ENCODE measurements around the gene DHCR7. TPM values are rescaled to one million over a fixed set of nuclear protein-coding genes. Genes with fewer than 3 reads are reported as not detected.
A peak's percentile ranks its signal among the peaks of the same experiment; 100 is the strongest.

Gene DHCR7
- total and polyA plus RNA-seq, 2 donors (not counting 1 experiment from before 2014, with no cell fraction given): 6.9 to 15.3 TPM

- ChIA-PET CTCF (no interaction called here), POLR2A (no interaction called here)
- Histone ChIP-seq H3K4me3 (ENCODE audit: control extremely low read depth in 1 of 5, extremely low read depth in 1 of 5, insufficient read depth in 1 of 5, low read depth in 2 of 5, low read length in 4 of 5) (no peak overlapping the region), H3K79me2 (ENCODE audit: control insufficient read depth, insufficient read depth, low read length) (peaks cover 5% of the 10 kb centered on the region), H3K4me1 (ENCODE audit: control insufficient read depth in 2 of 2, insufficient read depth in 2 of 2, low read length in 2 of 2) (peaks cover 10 to 20% of the 10 kb centered on the region in 2 donors), H3K9me3 (ENCODE audit: control extremely low read depth in 1 of 3, control insufficient read depth in 2 of 3, insufficient read depth in 1 of 3, low read length in 2 of 3) (peaks cover 0 to 5% (median 2%) of the 10 kb centered on the region in 3 donors), H3K9ac (ENCODE audit: low read length) (no peak overlapping the region), H3K27ac (ENCODE audit: low read length in 2 of 2) (no peak overlapping the region), H2AFZ (ENCODE audit: insufficient read depth, low read depth, low read length, poor library complexity, severe bottlenecking) (no peak overlapping the region), H3K36me3 (replicated peaks in 1 of 2; ENCODE audit: control extremely low read depth in 1 of 2, control insufficient read depth in 1 of 2, extremely low read depth in 1 of 2, insufficient read depth in 2 of 2, low read length in 1 of 2) (peaks cover 0 to 20% of the 10 kb centered on the region in 2 experiments), H3K27me3 (replicated peaks in 1 of 4; ENCODE audit: control extremely low read depth in 1 of 4, control insufficient read depth in 3 of 4, insufficient read depth in 4 of 4, low read length in 3 of 4) (no peaks in the 10 kb centered on the region), H3K4me2 (replicated peaks; ENCODE audit: low read depth, low read length, poor library complexity, severe bottlenecking) (no peak overlapping the region), H4K20me1 (ENCODE audit: control insufficient read depth, insufficient read depth, low read length, poor library complexity, severe bottlenecking) (no peaks in the 10 kb centered on the region)
- TF ChIP-seq CTCF (IDR thresholded peaks at IDR 0.05): no peak
- ATAC-seq (ENCODE audit: low read depth) (no peak), DNase-seq (no peak)
- no peaks in the 10 kb centered on the region for H3K27me3 Mint-ChIP-seq
- no CpG with 5 or more reads among the region's 1 CpG for WGBS (ENCODE audit: insufficient coverage)
- no peak overlapping the region for H3K27ac Mint-ChIP-seq
- H3K4me3 Mint-ChIP-seq: peak overlapping the region; percentile 49
- no peaks in the 10 kb centered on the region for H3K9me3 Mint-ChIP-seq (ENCODE audit: insufficient read depth)
- H3K4me1 Mint-ChIP-seq: peaks cover 26% of the 10 kb centered on the region
- intact Hi-C loops (cut with micrococcal nuclease): no loop called here
These were observed 2.0 kb downstream of the DHCR7 start for GRCh38 chr11:71446150-71446549.

GRCh38 chr11:71444811-71445210, 3.4 kb downstream of the DHCR7 start:
- Histone ChIP-seq H3K27ac (ENCODE audit: low read length in 2 of 2) (no peak overlapping the region), H3K9me3 (ENCODE audit: control extremely low read depth in 1 of 3, control insufficient read depth in 2 of 3, insufficient read depth in 1 of 3, low read length in 2 of 3) (peaks cover 0 to 5% (median 2%) of the 10 kb centered on the region in 3 donors), H3K36me3 (replicated peaks in 1 of 2; ENCODE audit: control extremely low read depth in 1 of 2, control insufficient read depth in 1 of 2, extremely low read depth in 1 of 2, insufficient read depth in 2 of 2, low read length in 1 of 2) (peaks cover 0 to 21% of the 10 kb centered on the region in 2 experiments), H3K27me3 (replicated peaks in 1 of 4; ENCODE audit: control extremely low read depth in 1 of 4, control insufficient read depth in 3 of 4, insufficient read depth in 4 of 4, low read length in 3 of 4) (no peaks in the 10 kb centered on the region), H4K20me1 (ENCODE audit: control insufficient read depth, insufficient read depth, low read length, poor library complexity, severe bottlenecking) (no peaks in the 10 kb centered on the region), H3K4me1 (ENCODE audit: control insufficient read depth in 2 of 2, insufficient read depth in 2 of 2, low read length in 2 of 2) (peaks cover 10 to 20% of the 10 kb centered on the region in 2 donors), H3K4me3 (ENCODE audit: control extremely low read depth in 1 of 5, extremely low read depth in 1 of 5, insufficient read depth in 1 of 5, low read depth in 2 of 5, low read length in 4 of 5) (no peak overlapping the region), H3K4me2 (replicated peaks; ENCODE audit: low read depth, low read length, poor library complexity, severe bottlenecking) (no peak overlapping the region), H3K9ac (ENCODE audit: low read length) (no peak overlapping the region), H3K79me2 (ENCODE audit: control insufficient read depth, insufficient read depth, low read length) (peaks cover 5% of the 10 kb centered on the region), H2AFZ (ENCODE audit: insufficient read depth, low read depth, low read length, poor library complexity, severe bottlenecking) (no peak overlapping the region)
- 95% methylated on average over 4 of the region's 6 CpGs for WGBS (ENCODE audit: insufficient coverage)
- intact Hi-C loops (cut with micrococcal nuclease): no loop called here
- no peak overlapping the region for H3K4me3 Mint-ChIP-seq
- DNase-seq (no peak), ATAC-seq (ENCODE audit: low read depth) (no peak)
- H3K9me3 Mint-ChIP-seq (ENCODE audit: insufficient read depth): no peaks in the 10 kb centered on the region
- H3K4me1 Mint-ChIP-seq: peaks cover 19% of the 10 kb centered on the region
- no peak overlapping the region for H3K27ac Mint-ChIP-seq
- POLR2A ChIA-PET: no interaction called here
- no peaks in the 10 kb centered on the region for H3K27me3 Mint-ChIP-seq
- TF ChIP-seq CTCF (IDR thresholded peaks at IDR 0.05): no peak
- no peak for TF ChIP-seq EZH2 (IDR thresholded peaks at IDR 0.05; ENCODE audit: borderline replicate concordance, insufficient read depth, low read depth, low read length, poor library complexity, severe bottlenecking)
- CTCF ChIA-PET: no interaction called here
